NCI-H2227 (cell line): Measurements from ENCODE around the gene HOXB2.

Experiments used
- DNase-seq: peaks from one replicate; lab custom pipeline; 2025; ENCODE audit not compliant: unreplicated experiment; lab: John Stamatoyannopoulos, UW

HOXB2 gene

DNA sequence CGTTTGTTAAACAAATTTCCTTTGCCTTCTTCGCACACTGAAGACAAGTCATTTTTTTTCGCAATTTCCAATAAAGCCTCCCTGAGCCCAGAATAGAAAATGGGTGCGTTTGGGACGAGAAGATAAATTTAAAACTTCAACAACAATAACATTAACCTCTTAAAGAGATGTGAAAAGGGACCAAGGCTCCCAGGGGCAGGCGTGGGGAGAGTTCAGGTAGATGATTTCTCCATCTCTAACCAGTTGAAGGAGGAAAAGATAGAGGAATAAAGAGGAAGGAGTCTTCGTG is 34.5 kb upstream of the HOXB2 start:
- DNase-seq = no peak

- DNase-seq = peak; percentile 21
Measured at GRCh38 chr17:48578616-48579470, 33.9 kb upstream of the HOXB2 start.

DNA sequence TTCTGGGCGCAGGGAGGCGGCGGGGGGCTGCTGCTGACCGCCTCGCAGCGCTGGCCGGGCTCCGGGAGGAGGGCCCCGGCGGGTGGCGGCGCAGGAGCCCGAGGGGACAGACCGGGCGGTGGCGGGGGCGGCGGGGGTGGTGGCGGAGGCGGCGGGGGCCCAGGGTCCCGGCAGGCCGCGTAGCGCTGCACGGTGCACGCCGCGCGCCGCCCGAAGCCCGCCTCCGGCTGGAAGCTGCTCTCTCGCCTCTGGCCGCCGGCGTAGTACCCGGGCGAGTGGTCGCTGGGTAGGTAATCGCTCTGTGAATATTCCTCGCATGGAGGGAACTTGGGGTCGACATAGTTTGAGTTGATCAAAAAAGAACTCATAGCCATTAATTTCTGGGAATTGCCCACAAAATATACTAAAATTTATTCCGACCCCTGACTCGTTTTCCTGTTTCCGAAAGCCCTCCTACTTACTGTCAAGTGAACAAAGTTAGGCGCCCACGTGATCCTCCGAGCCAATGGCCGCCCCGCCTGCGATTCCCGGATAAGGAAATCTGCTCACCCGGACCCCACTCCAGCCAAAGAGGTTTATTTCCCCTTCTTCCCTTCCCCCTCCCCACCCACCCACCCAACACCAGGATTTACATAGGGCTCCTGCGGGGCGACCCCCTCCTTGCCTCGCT is 33.2 kb upstream of the HOXB2 start, which contains the start of gene HOXB4:
Gene HOXB4, minus strand, starts transcription at position 405 of the 670 bp plus-strand sequence. Its CDS starts 31 bp downstream, at position 374.
- peak; percentile 69 for DNase-seq

GRCh38 chr17:48577330-48577945 is 32.5 kb upstream of the HOXB2 start:
- no peak for DNase-seq

- peak; percentile 22 for DNase-seq
Measured at GRCh38 chr17:48576479-48577309, 31.8 kb upstream of the HOXB2 start.

- no peak for DNase-seq
Measured at GRCh38 chr17:48575673-48576478, 31.0 kb upstream of the HOXB2 start.

DNA sequence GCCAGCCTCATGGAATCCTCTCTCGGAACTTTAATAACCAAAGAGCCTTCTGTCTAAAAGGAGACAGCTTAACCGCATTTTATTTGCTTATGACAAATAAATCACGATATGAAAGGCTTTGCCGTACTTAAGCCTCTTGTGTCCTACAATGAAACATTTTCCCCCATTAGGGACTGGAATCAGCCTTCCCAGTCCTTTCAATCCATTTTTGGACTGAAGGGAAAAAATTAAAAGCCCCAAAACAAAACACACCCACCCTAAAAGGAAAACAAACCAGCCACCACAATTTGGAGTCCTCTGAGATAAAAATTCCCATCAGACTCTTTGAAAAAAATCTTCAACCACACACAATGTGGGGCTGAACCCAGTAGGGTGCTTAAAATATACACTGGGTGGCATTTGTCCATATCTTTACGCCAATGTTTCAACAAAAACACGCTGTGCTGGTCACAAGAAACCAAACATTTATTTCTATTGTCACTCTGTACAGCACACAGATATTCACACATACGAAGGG is 30.2 kb upstream of the HOXB2 start:
- peak; percentile 43 for DNase-seq

DNA sequence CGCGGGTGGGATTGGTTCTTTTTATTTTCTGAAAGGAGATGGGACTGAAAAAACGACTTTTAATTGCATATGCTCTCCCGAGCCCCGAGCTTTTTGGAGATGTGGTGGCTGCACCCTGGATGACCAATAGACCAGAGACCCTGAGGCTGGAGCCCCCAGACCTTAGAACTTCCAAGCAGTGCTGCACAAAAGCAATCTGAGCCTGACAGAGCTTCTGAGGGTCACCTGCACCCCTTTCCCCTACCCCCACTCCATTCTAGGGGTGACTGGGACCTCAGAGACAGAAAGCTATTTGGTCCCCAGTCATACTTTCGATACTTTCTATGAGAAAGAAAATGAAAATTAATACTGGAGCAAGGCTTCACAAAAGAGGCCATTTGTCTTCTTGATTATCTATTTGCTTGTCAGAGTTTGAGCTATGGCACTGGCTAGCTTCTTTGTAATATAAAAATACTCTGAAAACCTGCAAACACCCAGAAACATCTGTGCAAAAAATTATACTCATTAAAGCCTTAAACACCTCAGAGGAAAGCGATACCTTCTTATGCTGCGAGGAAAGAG is 29.7 kb upstream of the HOXB2 start:
- no peak for DNase-seq

GRCh38 chr17:48571826-48572417 is 27.0 kb upstream of the HOXB2 start:
- DNase-seq = no peak

- no peak for DNase-seq
Measured at GRCh38 chr17:48571024-48571818, 26.3 kb upstream of the HOXB2 start.

GRCh38 chr17:48570325-48571023 is 25.6 kb upstream of the HOXB2 start:
- DNase-seq = no peak

GRCh38 chr17:48569674-48570324 is 24.9 kb upstream of the HOXB2 start:
- DNase-seq = no peak

DNA sequence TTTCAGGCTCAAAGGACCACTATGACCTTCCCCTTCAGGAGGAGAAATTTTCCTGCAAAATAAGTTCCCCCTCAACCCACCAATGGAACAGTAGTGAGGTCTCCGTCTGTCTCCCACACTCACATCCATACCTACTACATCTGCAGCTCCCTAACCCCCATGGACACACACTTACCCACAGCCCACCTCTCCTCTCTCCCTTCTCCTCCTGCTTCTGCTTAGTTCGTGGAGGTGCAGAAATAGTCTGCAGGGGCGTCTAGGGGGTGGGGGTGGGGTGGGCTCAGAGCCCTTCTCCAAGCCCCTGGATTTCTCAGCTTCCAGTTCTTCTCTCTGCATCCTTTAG is 24.3 kb upstream of the HOXB2 start:
- no peak for DNase-seq

DNA sequence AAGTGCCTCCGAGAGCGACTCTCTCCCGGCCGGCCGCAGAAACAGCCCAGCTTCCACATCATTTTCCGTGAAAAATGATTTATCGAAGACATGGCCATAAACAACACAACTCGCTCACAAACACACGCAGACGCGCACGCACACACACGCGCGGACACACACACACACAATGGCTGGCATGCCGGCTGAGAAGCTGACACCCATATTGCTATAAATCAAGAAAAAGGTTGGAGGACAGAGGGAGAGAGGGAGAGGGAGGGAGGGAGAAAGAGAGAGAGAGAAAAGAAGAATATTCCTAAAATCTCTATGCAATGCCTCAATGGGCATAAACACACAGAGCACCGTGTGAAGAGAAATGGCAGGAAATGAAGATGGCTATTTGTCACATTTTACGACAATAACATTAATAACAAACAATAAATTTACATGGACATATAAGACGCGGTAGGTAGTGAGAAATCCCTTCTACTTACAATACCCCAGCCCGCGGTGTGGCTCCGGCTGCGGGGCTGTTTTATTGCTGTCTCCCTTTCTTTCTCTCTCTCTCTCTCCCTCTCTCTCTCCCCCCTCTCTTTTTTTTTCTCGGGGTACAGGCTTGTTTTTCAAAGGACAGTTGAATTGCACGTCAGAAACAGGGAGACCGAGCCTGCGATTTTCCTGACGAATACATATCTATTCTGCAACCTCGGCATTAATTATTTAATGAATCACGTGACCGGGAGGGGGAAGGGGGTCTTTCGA is 23.8 kb upstream of the HOXB2 start:
- DNase-seq = peak; percentile 54

- DNase-seq = no peak
Measured at GRCh38 chr17:48567646-48568354, 22.9 kb upstream of the HOXB2 start.

- no peak for DNase-seq
Measured at GRCh38 chr17:48567209-48567608, 22.3 kb upstream of the HOXB2 start.
